Panc1 (cell line): ENCODE data around the gene CCDC40. TPM values are rescaled to one million over a fixed set of nuclear protein-coding genes. Genes with fewer than 3 reads are reported as not detected.
A peak's percentile ranks its signal among the peaks of the same experiment; 100 is the strongest.

Experiments used
- ATAC-seq: fragments of 200-7000 bp; cut with Tn5 transposase; 2 replicates; pipeline ENCODE4 v1.9.1; 2020; ENCODE audit warnings: mild to moderate bottlenecking, moderate library complexity
- BruUV-seq: library from RNA; stranded (reverse); fragments of 400-500 nt; replicated peaks from 2 replicates; lab custom pipeline; 2021; lab: Mats Ljungman, UMichigan
- CTCF ChIA-PET: fragments of 300-600 bp; sonication (Branson Sonifier 250); formaldehyde crosslinking; loops from one replicate; lab custom pipeline; 2022; ENCODE audit warnings: antibody characterized with exemption; lab: Charles Lee
- POLR2A ChIA-PET: fragments of 300-600 bp; sonication (Branson Sonifier 250); formaldehyde crosslinking; loops from one replicate; lab custom pipeline; 2022; ENCODE audit warnings: antibody characterized with exemption; lab: Charles Lee
- DNase-seq: peaks from one replicate; pipeline ENCODE4 v3.0.0-alpha.2; 2010; ENCODE audit warnings: low read depth, low spot score
- H3K27ac ChIP-seq: 2 replicates; pipeline ENCODE4 v1.5.1; 2011; ENCODE audit warnings: mild to moderate bottlenecking, low read length, inconsistent platforms
- H3K27me3 ChIP-seq: fragments of 200-500 bp; sonication (Bioruptor generic); 2 replicates; pipeline ENCODE4 v1.6.0; 2014; ENCODE audit warnings: low read length, inconsistent platforms; ENCODE audit not compliant: control insufficient read depth, insufficient read depth
- H3K36me3 ChIP-seq: fragments of 200-500 bp; sonication (Bioruptor generic); 2 replicates; pipeline ENCODE4 v1.5.1; 2014; ENCODE audit warnings: inconsistent platforms, mild to moderate bottlenecking, low read length, moderate library complexity; ENCODE audit not compliant: control insufficient read depth, insufficient read depth
- H3K4me1 ChIP-seq: 2 replicates; pipeline ENCODE4 v1.5.1; 2011; ENCODE audit warnings: inconsistent platforms, mild to moderate bottlenecking, low read length, moderate library complexity; ENCODE audit not compliant: control insufficient read depth, insufficient read depth
- H3K4me3 ChIP-seq, 2 experiments: 2 replicates each; pipeline ENCODE4 v1.5.1; 2011 to 2012; ENCODE audit warnings: low read depth in 2 of 2, low read length in 2 of 2, mild to moderate bottlenecking in 2 of 2, inconsistent platforms in 1 of 2, moderate library complexity in 1 of 2
- H3K9me3 ChIP-seq: fragments of 200-500 bp; sonication (Bioruptor generic); 2 replicates; pipeline ENCODE4 v1.5.1; 2014; ENCODE audit warnings: low read depth, mild to moderate bottlenecking, inconsistent platforms, low read length, moderate library complexity; ENCODE audit not compliant: control insufficient read depth, insufficient read depth
- POLR2AphosphoS5 ChIP-seq: IDR thresholded peaks from 2 replicates; pipeline ENCODE4 v1.6.1; 2012; ENCODE audit warnings: mild to moderate bottlenecking, low read depth, low read length, moderate library complexity
- SIN3A ChIP-seq: IDR thresholded peaks from 2 replicates; pipeline ENCODE4 v1.6.1; 2012; ENCODE audit warnings: low read depth, mild to moderate bottlenecking, low read length, moderate library complexity, borderline replicate concordance; ENCODE audit not compliant: insufficient read depth
- TCF7L2 ChIP-seq: IDR thresholded peaks from 2 replicates; pipeline ENCODE4 v1.6.1; 2011; ENCODE audit warnings: mild to moderate bottlenecking, low read depth, low read length, inconsistent platforms
- in situ Hi-C: cut with HindIII; loops from 2 replicates; pipeline ENCODE4 v1.10.0; 2016; ENCODE audit warnings: low sequenced_read_pairs, low pct_unique_long_range_greater_than_20kb
- intact Hi-C: fragments of 100-400 bp; cut with micrococcal nuclease; formaldehyde crosslinking; loops from one replicate; pipeline ENCODE4 v1.10.0; 2022; ENCODE audit not compliant: unreplicated experiment
- total RNA-seq: library from RNA; stranded (reverse); gene quantifications from one replicate; pipeline ENCODE4 v1.2.1, GENCODE V29; 2021; ENCODE audit not compliant: unreplicated experiment
- TF ChIP-seq, protein P1 (sequence below), 2 experiments: IDR thresholded peaks; 2 replicates each; pipeline ENCODE4 v1.6.1; 2011 to 2012; ENCODE audit warnings: low read depth in 2 of 2, control low read depth in 1 of 2, low read length in 1 of 2, mild to moderate bottlenecking in 1 of 2, moderate library complexity in 1 of 2; ENCODE audit not compliant: insufficient read depth in 1 of 2
- TF ChIP-seq, protein P2 (sequence below): fragments of 450-650 bp; IDR thresholded peaks from 2 replicates; pipeline ENCODE4 v1.5.1; 2017; ENCODE audit warnings: mild to moderate bottlenecking

The CCDC40 gene
- total RNA-seq, 1 experiment from 2014 or later, result 18.0 TPM

DNA sequence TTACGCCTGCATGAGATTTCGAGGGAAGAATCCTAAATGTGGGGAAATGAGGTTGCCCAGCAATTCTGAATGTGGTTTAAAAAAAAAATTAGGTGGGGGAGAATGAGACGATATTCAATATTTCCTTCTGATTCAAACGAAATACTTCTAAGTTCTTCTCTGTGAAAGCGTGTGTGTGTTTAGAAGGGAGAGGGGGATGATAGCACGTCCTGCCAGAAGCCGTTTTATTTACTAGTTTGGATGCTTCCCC is 48.6 kb upstream of the CCDC40 start:
- H3K9me3 ChIP-seq, result no peaks in the 10 kb centered on the region
- in situ Hi-C loops, result loop anchor here (25.0 kb wide), 2 partner anchors 126 to 201 kb away; partner anchors contain the start of genes CBX2 and CBX8
- CTCF ChIA-PET, result interaction anchor here (0.7 to 1.2 kb wide), 2 partner anchors 114 to 142 kb away, joined by 3 to 12 read pairs; partner anchors contain the start of gene GAA
- DNase-seq (no peak), ATAC-seq (peak; percentile 7; the same call in 1 of the 2 replicates)
- intact Hi-C loops, result loop anchor here (5.0 kb wide), 1 partner anchor 151 kb away; the partner anchor contains the start of gene CBX4
- TF ChIP-seq SIN3A (no peak), TCF7L2 (no peak), POLR2AphosphoS5 (no peak)
- TF ChIP-seq, protein P1, sequence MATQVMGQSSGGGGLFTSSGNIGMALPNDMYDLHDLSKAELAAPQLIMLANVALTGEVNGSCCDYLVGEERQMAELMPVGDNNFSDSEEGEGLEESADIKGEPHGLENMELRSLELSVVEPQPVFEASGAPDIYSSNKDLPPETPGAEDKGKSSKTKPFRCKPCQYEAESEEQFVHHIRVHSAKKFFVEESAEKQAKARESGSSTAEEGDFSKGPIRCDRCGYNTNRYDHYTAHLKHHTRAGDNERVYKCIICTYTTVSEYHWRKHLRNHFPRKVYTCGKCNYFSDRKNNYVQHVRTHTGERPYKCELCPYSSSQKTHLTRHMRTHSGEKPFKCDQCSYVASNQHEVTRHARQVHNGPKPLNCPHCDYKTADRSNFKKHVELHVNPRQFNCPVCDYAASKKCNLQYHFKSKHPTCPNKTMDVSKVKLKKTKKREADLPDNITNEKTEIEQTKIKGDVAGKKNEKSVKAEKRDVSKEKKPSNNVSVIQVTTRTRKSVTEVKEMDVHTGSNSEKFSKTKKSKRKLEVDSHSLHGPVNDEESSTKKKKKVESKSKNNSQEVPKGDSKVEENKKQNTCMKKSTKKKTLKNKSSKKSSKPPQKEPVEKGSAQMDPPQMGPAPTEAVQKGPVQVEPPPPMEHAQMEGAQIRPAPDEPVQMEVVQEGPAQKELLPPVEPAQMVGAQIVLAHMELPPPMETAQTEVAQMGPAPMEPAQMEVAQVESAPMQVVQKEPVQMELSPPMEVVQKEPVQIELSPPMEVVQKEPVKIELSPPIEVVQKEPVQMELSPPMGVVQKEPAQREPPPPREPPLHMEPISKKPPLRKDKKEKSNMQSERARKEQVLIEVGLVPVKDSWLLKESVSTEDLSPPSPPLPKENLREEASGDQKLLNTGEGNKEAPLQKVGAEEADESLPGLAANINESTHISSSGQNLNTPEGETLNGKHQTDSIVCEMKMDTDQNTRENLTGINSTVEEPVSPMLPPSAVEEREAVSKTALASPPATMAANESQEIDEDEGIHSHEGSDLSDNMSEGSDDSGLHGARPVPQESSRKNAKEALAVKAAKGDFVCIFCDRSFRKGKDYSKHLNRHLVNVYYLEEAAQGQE (IDR thresholded peaks at IDR 0.05; ENCODE audit: insufficient read depth in 1 of 2, low read depth in 2 of 2, low read length in 1 of 2), result no peak
- TF ChIP-seq, protein P2, sequence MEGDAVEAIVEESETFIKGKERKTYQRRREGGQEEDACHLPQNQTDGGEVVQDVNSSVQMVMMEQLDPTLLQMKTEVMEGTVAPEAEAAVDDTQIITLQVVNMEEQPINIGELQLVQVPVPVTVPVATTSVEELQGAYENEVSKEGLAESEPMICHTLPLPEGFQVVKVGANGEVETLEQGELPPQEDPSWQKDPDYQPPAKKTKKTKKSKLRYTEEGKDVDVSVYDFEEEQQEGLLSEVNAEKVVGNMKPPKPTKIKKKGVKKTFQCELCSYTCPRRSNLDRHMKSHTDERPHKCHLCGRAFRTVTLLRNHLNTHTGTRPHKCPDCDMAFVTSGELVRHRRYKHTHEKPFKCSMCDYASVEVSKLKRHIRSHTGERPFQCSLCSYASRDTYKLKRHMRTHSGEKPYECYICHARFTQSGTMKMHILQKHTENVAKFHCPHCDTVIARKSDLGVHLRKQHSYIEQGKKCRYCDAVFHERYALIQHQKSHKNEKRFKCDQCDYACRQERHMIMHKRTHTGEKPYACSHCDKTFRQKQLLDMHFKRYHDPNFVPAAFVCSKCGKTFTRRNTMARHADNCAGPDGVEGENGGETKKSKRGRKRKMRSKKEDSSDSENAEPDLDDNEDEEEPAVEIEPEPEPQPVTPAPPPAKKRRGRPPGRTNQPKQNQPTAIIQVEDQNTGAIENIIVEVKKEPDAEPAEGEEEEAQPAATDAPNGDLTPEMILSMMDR, result no peak
- H3K27me3 ChIP-seq, result no peaks in the 10 kb centered on the region
- POLR2A ChIA-PET, result no interaction called here
- peak overlapping the region; percentile 90 for H3K27ac ChIP-seq
- H3K4me3 ChIP-seq, result peak overlapping the region; percentile 16 to 51
- peaks cover 74% of the 10 kb centered on the region for H3K4me1 ChIP-seq
- no peaks in the 10 kb centered on the region for H3K36me3 ChIP-seq
- BruUV-seq, result no TSS peak

DNA sequence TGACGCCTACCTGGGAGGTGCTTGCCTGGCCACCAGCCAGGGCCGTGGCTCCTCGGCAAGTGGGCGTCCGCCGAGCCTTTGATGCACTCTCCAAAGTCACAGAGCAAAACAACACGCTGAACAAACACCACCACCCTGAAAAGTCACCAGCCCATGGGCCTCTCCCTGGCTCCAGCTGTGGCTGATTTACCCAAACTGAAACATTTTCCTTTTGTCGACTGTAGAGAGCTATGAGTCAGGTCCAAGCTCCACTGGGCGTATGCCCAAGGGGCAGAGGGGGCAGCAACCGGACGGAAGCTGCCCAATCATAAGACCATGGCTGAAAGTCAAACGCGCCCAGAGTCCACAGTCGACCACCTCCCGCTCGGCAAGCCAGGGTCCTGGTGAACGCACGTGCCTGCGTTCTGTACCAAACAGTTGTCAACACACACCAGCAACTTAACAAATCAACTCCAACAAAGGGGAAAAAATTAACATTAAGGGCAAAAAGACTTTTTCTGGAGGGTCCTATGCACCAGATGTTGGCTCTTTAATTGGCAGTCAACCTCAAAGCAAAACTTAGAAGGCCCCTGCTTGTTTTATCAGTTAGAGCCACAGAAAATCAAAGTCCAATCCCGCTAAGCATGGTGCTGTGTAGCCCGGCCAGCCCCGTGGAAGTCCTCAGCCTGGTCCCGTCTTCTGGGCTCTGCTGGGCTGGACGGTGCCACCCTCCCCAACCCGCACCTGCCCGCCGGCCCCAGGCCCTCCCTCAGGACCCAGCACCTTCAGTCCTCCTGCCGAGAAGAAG is 48.1 kb upstream of the CCDC40 start:
- peaks cover 79% of the 10 kb centered on the region for H3K4me1 ChIP-seq
- peak; percentile 60 for ATAC-seq
- H3K9me3 ChIP-seq, result no peaks in the 10 kb centered on the region
- CTCF ChIA-PET, result interaction anchor here (1.2 kb wide), 1 partner anchor 113 kb away, joined by 3 read pairs; the partner anchor contains the start of gene GAA
- peak overlapping the region; percentile 90 for H3K27ac ChIP-seq
- TF ChIP-seq TCF7L2, result peak; percentile 84
- no peak for TF ChIP-seq SIN3A
- TF ChIP-seq, protein P1 (IDR thresholded peaks at IDR 0.05; ENCODE audit: insufficient read depth in 1 of 2, low read depth in 2 of 2, low read length in 1 of 2), result no peak
- TF ChIP-seq POLR2AphosphoS5, result 0 out of 2 replicates have a peak, but pooled peaks have one; percentile 26
- BruUV-seq, result no TSS peak
- no peaks in the 10 kb centered on the region for H3K27me3 ChIP-seq
- POLR2A ChIA-PET, result interaction anchor here (0.6 to 0.7 kb wide), 2 partner anchors 147 to 149 kb away, joined by 3 to 4 read pairs; no protein-coding TSS in a partner anchor
- in situ Hi-C loops, result loop anchor here (25.0 kb wide), 2 partner anchors 126 to 201 kb away; partner anchors contain the start of genes CBX2 and CBX8
- DNase-seq, result no peak
- no peaks in the 10 kb centered on the region for H3K36me3 ChIP-seq
- intact Hi-C loops, result loop anchor here (5.0 kb wide), 1 partner anchor 151 kb away; the partner anchor contains the start of gene CBX4
- H3K4me3 ChIP-seq, result peak overlapping the region; percentile 16 to 51
